Occipital lobe (tissue), 2 donors: Measurements from ENCODE around the gene ADCK2. TPM values are rescaled to one million over a fixed set of nuclear protein-coding genes. Genes with fewer than 3 reads are reported as not detected.
"Not testable (repeated sequence)": the region's sequence is repeated elsewhere in the genome, so short reads cannot be mapped to it uniquely, and the experiment has no call there.

Experiments
- DNase-seq: peaks from one replicate; lab custom pipeline; 2025; lab: John Stamatoyannopoulos, UW
- total RNA-seq: library from RNA; depleted of rRNA; stranded (reverse); fragments of >200 nt; gene quantifications from one replicate; pipeline ENCODE4 v1.2.3, GENCODE V29; 2014

The ADCK2 gene
- total RNA-seq, 1 donor from 2014 or later, result 47.6 TPM

GRCh38 chr7:140691376-140692045 lies 18.8 kb downstream of the ADCK2 start:
- DNase-seq, result no peak

- not testable (repeated sequence) for DNase-seq
Observed at GRCh38 chr7:140693849-140694248, 21.1 kb downstream of the ADCK2 start.

GRCh38 chr7:140694592-140694991 lies 21.8 kb downstream of the ADCK2 start:
- DNase-seq, result no peak

GRCh38 chr7:140695381-140695780 lies 22.6 kb downstream of the ADCK2 start:
- no peak for DNase-seq

DNA sequence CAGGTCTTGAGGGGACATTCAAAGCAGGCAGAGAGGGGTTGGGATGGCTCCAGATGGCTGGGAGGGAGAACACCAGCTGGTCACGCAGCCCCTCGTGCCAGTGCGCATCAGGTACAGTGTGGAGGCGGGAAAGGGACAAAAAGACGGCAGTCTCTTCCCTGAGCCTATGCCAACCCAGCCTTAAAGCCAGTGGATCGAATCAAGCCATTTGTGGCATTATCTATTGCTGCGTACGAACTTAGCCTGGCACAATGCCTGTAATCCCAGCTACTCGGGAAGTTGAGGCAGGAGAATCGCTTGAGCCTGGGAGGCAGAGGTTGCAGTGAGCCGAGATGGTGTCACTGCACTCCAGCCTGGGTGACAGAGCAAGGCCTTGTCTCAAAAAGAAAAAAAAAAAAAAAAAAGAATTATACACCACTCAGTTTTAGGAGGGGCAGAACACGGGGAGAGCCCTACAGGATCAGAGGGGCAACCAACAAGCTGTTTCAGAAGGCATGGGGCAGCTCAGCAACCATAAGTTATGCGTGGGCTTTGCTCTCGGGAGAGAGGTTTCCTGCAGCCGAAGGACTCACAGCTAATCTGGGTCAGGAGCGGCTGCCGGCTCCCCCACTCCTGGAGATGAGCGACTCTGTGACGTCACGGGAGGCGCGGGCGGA lies 23.4 kb downstream of the ADCK2 start:
- DNase-seq, result peak; percentile 96

GRCh38 chr7:140696680-140697446 lies 24.1 kb downstream of the ADCK2 start, which contains the start of gene NDUFB2:
Gene NDUFB2, plus strand, starts transcription at chr7:140696708. Its CDS starts 37 bp downstream, at chr7:140696745.
- DNase-seq, result peak; percentile 88

DNA sequence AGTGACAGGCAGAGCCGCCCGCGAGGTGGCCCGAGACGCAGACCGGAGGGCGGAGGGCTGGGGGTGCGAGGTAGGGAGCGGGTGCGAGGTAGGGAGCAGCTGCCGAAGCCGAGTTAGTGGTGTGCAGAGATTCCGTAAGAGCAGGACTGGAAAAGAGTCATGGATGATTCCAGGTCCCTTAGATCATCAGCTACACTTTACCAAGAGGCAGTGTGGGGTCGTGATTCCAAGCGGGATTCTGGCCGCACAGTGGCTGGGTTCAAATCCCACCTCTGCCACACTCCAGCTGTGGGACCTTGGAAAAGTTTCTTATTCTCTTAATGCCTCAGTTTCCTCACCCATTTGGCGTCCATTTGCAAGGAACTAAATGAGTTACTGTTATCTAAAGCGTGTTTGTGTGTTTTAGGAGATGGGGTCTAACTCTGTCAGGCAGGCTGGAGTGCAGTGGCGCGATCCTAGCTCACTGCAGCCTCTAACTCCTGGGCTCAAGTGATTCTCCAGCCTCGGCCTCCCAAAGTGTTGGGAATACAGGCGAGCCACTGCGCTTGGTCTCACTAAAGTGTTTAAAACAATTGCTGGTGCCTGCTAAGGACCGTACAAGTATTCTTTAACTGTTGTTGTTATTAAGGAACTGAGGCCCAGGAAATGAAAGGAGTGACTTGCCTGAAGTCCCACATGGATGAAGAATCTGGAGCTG lies 24.9 kb downstream of the ADCK2 start:
- DNase-seq, result no peak

DNA sequence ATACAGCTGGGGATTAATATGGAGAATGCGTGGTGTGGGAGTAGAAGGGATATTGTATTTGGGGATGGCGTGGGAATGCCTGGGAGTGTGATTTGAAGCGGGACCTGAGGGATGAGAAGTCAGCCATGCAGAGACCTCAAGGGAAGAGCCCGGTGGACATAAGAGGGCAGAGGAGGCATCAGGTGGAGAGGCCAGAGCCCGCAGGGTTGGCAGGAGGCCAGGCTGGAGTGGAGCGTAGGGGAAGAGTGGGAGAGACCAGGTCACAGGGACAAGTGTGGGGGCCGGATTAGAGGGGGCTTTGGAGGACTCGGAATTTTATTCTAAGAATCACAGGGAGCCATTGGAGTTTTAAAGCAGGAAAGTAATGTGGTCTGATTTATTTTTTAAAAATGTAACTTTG lies 25.7 kb downstream of the ADCK2 start:
- DNase-seq, result no peak

DNA sequence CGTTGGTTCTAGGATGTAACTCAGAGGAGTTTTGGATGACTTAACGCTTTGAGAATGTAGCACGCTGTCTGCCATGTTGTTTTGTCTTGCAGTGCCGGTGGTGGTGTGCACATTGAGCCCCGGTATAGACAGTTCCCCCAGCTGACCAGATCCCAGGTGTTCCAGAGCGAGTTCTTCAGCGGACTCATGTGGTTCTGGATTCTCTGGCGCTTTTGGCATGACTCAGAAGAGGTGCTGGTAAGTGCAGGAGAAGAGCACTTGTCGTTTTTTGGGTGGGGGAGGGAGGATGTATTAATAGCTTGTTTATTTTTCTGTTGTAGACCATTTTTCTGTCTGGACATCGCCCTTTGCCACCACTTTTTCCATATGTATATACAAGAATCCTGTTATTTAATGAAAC lies 30.0 kb downstream of the ADCK2 start:
- DNase-seq, result no peak

- DNase-seq, result no peak
Observed at GRCh38 chr7:140704205-140704604, 31.5 kb downstream of the ADCK2 start.

DNA sequence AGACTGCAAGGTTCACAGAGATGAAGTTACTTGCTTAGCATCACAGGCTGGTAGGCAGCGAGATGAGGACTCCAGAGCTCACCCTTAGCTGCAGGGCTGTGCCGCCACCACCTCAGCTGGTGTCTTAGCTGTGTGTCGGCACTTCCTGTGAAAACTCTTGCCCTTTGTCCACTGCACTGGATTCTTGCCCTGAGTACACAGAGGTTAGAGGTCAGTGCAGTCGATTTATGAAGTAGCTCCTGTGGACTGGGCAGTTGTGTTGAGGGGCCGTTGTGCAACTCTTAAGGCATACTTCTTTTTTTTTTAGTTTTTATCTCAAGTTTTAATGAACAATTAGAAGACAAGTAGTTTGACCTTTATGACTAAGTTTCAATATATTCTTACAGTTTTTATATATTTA lies 34.4 kb downstream of the ADCK2 start:
- DNase-seq, result no peak

GRCh38 chr7:140708764-140709163 lies 36.0 kb downstream of the ADCK2 start:
- DNase-seq, result not testable (repeated sequence)

DNA sequence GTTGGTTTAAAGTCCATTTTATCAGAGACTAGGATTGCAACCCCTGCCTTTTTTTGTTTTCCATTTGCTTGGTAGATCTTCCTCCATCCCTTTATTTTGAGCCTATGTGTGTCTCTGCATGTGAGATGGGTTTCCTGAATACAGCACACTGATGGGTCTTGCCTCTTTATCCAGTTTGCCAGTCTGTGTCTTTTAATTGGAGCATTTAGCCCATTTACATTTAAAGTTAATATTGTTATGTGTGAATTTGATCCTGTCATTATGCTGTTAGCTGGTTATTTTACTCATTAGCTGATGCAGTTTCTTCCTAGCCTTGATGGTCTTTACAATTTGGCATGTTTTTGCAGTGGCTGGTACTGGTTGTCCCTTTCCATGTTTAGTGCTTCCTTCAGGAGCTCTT lies 39.6 kb downstream of the ADCK2 start:
- DNase-seq, result not testable (repeated sequence)

- no peak for DNase-seq
Observed at GRCh38 chr7:140714331-140715040, 41.7 kb downstream of the ADCK2 start.

DNA sequence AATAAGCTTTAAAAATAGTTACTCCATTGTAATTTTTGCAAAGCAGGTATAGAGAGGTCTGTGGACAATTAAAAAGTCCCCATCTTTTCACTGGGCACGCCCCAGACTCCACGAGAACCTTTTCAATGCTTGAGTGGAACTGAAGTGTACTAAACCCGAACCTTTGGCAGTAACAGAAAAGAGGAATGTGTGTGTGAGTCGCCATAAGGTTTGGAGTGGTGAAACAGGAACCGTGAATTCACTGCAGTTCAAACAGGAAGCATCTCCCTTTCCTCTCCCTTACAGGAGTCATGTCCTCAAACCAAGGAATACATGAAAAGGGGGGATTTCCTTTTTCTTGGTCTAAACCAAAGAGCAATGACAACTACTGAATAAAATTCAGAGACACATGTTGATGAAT lies 47.0 kb downstream of the ADCK2 start:
- no peak for DNase-seq

DNA sequence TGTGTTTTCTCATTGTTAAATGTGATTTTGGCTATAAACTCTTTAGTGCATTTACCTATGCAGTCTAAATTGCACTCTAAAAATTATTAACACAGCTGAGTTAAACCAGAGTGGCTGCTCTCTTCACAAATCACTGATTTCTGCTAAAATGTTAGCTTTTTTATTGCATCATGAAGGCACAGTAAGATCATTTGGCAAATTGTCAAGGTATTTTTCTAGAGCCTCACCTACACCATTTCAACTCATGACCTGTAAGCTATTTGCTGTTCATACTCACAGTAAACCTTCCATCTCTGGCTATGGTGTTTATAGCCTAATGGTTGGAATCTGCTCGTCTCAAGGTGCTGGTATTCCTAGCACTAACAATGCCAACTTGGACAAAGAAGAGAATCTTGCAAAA lies 49.5 kb downstream of the ADCK2 start:
- DNase-seq, result no peak

GRCh38 chr7:140723006-140723405 lies 50.3 kb downstream of the ADCK2 start:
- no peak for DNase-seq

GRCh38 chr7:140723574-140723973 lies 50.8 kb downstream of the ADCK2 start:
- DNase-seq, result no peak

DNA sequence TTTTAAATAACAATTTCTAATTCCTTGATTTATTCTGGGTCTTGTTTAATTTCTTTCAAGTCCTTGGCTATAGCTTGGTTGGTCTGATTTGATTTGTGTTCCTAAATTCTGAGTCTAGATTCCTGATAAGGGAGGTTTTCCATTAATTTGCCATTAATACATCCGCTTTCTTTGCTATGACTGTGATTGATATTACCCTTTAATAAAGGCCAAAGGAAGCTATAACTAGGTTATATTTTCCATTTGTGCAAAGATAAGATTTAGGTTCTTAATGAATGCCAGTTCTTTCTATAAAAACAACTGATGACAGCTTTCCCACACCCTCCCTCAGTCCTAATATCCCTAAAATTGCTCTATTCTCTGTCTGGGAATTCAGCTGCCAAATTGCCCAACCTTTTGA lies 52.0 kb downstream of the ADCK2 start:
- no peak for DNase-seq

GRCh38 chr7:140726281-140726680 lies 53.5 kb downstream of the ADCK2 start:
- DNase-seq, result no peak

- no peak for DNase-seq
Observed at GRCh38 chr7:140732416-140732815, 59.7 kb downstream of the ADCK2 start.
